Kidney tubule cell (primary cell): ENCODE results near the gene UBR2.
"Not testable (repeated sequence)": the region's sequence is repeated elsewhere in the genome, so short reads cannot be mapped to it uniquely, and the experiment has no call there.

Source experiments
- DNase-seq: peaks from one replicate; pipeline ENCODE4 v3.0.0-alpha.2; 2018; ENCODE audit warnings: low spot score

Gene UBR2

DNA sequence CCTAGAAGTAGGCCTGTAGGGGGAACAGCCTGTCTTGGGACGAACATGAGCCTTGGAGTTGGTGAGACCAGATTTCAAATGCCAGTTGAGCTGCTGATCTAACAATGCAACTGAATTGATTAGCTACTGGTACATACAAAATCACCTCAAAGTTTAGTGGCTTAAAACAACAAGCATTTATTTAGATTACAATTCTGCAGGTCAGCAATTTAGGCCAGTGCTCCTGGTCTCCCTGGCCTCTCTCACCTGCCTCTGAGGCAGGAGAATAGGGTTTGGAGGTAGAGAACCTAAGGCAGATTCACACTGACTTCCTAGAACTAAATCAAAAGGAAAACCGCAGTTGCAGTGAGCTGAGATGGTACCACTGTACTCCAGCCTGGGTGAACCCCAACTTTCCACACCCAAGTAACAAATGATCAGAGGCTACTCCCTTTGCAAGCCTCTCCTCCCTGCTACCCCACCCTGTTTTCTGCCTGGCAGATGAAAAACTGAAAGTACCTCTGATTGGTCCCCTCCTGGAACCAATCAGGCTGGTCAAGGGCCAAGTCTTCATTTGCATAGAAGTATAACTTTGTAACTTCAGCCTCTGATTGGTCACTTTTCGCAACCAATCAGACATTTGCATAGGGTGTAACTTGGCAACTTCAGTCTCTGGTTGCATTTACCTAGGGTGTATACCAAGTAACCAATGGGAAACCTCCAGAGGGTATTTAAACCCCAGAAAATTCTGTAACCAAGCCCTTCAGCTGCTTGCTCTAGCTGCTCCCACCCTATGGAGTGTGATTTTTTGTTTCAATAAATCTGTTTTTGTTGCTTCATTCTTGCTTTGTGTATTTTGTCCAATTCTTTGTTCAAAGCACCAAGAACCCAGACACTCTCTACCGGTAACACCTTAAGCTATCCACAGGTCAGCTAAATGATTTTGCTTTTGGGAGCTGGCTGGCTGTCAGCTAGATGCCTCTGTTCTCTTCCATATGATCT lies 8.1 kb upstream of the UBR2 start:
- DNase-seq = no peak

DNA sequence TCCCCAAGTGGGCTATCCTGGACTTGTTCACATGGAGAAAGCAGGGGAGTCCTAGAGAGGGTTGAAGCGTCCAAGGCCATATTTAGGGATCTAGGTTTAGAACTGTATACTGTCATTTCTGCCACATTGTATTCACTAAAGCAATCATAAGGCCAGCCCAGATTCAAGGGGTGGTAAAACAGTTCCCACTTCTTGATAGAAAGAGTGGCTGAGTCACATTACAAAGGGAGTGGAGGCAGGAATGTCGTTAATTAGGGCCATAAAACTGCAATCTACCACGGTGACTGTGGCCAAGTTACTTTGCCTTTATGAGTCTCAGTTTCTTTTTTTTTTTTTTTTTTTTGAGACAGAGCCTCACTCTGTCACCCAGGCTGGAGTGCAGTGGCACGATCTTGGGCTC lies 7.4 kb upstream of the UBR2 start:
- no peak for DNase-seq

DNA sequence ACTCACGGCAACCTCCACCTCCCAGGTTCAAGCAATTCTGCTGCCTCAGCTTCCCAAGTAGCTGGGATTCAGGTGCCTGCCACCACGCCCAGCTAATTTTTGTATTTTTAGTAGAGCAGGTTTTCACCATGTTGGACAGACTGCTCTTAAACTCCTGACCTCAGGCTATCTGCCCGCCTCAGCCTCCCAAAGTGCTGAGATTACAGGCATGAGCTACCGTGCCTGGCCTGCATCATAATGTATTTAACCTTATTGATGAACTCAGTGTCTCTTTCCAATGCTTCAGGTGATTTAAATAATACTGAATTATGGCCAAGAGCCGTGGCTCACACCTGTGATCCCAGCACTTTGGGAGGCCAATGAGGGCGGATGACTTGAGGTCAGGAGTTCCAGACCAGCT lies 4.6 kb upstream of the UBR2 start:
- not testable (repeated sequence) for DNase-seq

DNA sequence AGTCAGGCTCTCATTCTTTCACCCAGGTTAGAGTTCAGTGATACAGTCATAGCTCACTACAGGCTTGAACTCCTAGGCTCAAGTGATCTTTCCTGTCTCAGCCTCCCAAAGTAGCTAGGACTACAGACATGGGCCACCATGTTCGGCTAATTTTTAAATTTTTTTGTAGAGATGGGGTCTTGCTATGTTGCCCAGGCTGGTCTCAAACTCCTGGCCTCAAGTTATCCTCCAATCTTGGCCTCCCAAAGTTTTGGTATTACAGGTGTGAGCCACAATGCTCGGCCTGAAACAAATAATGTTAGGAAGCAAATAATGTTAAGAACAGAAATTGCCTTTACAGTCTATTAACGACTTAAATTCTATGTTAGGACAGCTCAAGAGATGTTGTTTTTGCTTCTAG lies 1.8 kb upstream of the UBR2 start:
- DNase-seq = no peak

DNA sequence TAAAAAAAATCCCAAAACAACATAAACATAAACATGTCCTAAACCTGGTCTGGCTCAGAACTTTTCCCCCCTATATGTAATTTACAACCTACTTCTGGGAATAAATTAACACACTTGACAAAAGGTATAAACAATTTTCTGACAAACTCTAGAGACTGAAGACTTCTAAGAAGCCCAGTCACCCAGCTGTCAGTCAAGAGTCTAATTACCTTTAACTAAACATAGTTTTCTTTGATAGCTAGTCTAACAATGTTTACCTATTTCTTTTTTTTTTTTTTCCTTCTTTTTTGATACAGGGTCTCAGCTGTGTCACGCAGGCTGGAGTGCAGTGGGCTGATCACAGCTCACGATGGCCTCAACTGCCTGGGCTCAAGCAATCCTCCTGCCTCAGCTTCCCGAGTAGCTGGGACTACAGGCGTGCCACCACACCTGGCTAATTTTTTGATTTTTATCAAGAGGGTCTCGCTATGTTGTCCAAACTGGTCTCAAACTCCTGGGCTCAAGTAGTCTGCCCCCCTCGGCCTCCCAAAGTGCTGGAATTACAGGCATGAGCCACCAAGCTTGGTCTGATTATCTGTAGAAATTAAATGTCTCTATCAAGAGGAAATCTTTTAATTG lies 932 bp upstream of the UBR2 start:
- DNase-seq = no peak

DNA sequence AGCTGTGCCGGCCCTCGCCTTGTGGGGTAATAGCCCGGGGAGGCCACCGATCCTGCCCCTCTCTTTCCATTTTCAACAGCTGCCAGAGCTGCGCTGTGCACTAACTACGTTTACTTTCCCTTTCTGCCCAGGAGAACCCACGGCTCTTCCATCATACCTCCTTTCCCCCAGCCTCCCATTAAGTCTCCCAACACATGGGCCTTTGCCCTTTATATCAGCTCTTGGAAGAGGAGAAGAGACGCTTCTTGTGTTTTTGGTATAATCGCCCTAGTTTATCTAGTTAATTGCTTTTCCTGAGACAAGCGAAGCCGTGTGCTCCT lies 637 bp downstream of the UBR2 start:
- no peak for DNase-seq

DNA sequence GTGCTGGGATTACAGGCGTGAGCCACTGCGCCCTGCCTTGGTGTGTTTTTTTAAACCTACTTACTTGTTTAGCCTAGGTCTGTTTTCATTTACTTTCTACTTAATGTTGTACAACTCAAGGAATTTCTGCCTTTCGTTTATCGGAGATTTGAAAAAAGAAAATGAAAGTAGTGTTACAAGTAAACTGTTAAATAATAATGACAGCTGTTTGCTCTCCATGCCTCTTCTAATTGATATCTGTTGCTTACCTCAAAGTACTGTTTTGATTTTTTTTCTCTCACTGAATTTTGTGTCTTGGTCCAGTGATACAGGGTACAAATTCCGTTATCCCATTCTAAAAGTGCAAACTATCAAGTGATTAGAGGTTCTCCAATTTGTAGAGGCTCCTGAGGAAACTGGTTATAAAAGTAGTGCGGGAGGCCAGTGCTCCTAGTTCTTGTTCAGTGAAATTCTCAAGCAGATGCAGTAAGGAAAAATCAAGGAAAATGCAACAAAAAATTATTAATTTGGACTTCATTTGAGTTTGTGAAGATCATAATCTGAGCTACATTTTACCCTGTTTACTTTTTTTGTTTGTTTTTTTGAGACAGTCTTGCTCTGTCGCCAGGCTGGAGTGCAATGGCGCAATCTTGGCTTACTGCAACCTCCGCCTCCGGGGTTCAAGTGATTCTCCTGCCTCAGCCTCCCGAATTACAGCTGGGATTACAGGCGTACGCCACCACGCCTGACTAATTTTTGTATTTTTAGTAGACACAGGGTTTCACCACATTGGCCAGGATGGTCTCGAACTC lies 2.2 kb downstream of the UBR2 start:
- DNase-seq = no peak

DNA sequence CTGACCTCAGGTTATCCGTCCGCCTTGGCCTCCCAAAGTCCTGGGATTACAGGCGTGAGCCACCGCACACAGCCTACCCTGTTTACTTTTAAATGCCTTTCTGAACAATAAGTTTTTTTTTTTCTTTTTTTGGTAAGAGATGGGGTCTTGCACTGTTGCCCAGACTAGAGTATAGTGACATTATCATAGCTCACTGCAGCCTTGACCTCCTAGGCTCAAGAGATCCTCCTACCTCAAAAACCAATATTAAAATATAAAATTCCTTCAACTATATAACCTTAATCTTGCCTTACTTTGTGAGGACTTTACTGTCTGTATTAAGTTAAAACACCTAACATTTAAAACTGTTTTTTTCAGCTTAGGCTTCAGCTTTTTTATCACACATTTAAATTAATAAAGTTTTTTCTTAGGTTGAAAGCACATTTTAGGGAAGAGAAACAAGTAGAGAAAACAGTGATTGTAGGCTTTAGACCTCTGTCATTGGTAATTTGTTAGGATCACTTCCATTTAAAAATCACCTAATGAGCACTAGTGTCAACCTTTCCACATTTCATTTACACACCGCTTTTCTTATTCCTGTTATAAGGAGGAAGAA lies 2.9 kb downstream of the UBR2 start:
- DNase-seq = no peak

DNA sequence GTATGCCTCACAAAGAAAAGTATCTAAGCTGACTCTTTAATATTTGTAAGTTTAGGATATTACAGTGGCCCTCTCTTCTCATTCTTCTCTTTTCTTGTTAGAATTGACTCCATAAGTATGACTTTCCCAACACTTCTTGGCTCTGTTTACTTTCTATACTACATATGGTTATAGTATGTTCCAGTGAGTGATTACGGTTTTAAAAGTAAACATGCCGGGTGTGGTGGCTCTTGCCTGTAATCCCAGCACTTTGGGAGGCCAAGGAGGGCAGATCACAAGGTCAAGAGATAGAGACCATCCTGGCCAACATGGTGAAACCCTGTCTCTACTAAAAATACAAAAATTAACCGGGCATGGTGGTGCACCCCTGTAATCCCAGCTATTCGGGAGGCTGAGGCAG lies 3.4 kb downstream of the UBR2 start:
- DNase-seq = not testable (repeated sequence)

DNA sequence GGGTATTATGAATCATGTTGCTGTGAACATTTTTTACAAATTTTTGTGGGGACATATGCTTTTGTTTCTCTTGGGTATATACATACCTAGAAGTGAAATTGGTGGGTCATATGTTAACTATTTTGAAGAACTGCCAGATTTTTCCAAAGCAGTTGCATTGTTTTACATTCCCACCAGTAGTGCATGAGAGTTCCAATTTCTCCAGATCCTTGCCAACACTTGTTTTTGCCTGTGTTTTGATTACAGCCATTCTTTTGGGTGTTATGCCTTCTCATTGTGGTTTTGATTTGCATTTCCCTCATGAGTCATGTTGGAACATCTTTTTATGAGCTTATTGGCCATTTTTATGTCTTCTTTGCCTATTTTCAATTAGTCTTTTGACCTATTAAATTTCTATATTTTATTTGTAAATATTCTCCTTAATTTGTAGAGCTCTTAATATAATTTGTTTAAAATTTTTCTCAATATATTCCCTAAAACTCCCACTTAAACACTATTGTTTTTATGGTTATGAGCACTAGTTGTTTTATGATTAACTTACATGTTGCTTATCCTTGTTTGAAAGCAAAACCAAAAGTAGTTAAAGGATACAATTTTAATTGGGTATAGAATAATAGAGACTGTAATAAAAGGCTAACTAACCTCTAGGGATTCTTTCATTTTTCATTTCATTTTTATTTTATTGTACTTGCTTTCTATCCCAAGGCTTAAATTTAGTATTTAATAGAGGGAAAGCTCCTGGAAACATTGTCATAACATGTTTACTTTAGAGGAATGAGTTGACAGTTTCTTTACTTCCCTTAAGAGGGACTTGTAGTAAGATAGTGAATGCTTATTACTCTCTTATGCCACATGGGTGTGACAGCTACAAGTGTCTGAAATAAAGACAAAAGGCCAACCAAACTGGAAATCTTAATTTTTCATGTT lies 5.5 kb downstream of the UBR2 start:
- DNase-seq = peak; percentile 81

DNA sequence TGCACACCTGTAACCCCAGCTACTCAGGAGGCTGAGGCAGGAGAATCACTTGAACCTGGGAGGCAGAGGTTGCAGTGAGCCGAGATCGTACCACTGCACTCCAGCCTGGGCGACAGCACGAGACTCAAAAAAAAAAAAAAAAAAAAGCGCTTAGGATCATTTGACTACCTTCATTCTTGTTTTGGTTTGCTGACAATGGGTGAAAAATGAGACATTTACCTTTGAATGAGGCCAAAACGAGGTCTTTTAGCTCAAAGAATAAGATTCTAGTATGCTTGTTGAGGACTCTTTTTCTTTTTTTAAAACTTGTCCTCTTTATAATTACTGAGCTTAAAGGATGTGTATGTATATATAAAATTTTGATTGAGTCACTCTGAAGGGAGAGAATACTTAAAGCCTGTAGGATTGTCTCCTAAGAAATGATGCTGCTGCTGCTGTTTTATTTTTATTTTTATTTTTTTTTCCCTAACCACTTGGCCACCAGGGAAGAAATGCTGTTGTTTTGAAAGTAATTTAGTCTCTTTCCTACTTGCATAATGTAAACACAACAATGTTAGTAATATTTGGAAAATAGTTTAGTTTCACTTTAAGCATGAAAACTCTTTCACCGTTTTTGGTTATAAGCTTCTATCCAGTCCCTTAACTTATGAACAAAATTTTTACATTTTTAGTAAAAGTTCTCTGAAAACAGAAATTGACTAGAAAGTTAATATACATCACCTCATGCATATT lies 7.9 kb downstream of the UBR2 start:
- no peak for DNase-seq

DNA sequence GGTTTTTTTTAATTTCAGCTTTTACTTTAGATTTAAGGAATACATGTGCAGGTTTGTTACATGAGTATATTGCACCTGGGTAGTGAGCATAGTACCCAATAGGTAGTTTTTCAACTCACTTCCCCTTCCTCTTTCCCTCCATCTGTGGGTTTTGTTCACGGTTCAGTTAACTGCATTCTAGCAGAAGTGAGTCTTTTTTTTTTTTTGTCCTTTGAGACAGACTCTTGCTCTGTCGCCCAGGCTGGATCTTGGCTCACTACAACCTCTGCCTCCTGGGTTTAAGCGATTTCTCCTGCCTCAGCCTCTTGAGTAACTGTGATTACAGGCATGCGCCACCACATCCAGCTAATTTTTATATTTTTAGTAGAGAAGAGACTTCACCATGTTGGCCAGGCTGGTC lies 8.7 kb downstream of the UBR2 start:
- DNase-seq = peak; percentile 70

DNA sequence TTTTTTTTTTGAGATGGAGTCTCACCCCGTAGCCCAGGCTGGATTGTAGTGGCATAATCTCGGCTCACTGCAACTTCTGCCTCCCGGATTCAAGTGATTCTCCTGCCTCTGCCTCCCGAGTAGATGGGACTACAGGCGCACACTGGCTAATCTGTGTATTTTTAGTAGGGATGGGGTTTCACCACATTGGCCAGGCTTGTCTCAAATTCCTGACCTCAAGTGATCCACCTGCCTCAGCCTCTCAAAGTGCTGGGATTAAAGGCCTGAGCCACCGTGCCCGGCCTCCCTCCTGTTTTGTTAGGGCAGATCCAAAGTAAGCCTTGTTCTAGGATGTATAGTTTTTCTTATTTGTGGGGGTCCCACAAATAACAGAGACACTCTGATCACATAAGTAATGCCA lies 12.7 kb downstream of the UBR2 start:
- DNase-seq = not testable (repeated sequence)

DNA sequence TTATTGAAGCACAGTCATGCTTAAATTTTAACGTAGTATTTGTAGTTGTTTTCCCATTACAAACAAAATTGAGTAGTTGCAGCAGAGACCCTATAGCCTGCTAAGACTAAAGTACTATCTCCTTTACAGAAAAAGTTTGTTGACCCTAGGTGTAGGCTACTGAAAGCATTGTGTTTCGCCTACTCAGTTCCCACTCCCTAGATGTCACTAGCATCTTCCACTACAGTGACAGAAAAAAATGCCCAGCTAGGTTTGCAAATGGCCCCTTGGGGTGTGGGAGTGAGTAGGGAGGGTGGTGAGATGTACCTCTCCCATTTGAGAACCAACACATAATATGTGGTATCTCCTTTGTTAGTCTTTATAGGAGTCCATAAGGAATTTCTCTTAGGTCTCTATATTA lies 34.5 kb downstream of the UBR2 start:
- DNase-seq = no peak

DNA sequence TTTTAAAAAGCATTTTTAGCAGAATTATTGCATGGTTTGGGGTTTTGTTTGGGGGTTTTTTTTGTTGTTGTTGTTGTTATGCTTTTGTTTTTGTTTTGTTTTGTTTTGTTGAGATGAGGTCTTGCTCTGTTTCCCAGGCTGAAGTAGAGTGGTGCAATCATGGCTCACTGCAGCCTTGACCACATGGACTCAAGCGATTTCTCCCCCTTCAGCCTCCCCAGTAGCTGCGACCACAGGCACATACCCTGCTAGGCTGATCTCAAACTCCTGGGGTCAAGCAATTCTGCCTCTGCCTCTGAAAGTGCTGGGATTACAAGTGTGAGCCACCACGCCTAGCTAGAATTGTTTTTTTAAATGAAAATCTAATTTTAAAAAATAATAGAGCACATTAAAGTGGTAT lies 35.7 kb downstream of the UBR2 start:
- no peak for DNase-seq

DNA sequence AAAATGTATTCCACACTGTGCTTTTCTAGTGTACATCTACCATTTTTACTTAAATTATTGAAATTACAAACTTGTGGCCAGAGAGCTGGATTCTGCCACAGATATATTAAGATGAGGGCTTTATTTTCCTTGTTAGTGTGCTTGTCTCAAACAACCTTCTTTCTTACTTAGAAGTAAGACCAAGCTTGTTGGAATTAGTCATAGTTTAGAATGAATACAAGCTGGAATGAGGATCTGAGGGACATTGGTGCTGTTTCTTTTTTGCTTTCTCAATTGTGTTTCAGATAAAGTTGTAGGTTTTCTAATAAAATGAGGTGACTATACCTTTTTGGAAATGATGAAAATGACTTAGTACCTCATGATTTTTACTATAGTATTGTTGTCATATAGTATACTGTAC lies 40.3 kb downstream of the UBR2 start:
- no peak for DNase-seq

DNA sequence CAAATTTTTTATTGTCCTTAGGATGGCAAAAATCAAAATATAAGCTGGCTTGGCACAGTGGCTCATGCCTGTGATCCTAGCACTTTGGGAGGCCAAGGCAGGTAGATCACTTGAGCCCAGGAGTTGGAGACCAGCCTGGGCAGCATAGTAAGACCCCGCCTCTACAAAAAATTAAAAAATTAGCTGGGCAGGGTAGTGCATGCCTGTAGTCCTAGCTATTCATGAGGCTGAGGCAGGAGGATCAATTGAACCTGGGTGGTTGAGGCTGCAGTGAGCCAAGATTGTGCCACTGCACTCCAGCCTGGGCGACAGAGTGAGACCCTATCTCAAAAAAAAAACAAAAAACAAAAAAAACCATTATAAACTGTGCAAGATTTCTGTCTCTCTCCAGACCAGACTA lies 40.9 kb downstream of the UBR2 start:
- not testable (repeated sequence) for DNase-seq

DNA sequence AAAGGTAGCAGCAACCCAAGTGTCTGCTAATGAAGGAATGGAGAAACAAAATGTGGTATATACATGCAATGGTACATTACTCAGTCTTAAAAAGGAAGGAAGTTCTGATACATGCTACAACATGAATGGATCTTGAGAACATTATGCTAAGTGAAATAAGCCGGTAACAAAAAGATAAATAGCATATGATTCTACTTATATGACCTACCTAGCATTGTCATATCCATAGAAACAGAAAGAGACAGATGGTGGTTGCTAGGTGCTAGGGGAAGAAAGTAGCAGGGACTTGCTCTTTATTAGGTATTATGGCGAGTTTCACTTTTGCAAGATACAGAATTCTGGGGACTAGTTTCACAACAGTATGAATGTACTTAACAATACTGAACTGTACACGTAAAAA lies 46.6 kb downstream of the UBR2 start:
- DNase-seq = no peak

DNA sequence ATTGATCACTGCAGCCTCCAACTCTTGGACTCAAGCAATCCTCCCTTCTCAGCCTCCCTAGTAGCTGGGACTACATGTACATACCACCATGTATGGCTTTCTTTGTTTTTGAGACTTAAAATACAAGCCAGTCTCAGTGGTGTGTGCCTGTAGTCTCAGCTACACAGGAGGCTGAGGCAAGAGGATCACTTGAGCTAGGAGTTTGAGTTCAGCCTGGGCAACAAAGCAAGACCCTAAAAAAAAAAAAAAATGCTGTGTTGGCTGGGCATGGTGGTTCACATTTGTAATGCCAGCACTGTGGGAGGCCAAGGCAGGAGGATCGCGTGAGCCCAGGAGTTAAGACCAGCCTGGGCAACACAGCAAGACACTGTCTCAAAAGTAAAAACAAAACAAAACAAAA lies 51.7 kb downstream of the UBR2 start:
- no peak for DNase-seq

DNA sequence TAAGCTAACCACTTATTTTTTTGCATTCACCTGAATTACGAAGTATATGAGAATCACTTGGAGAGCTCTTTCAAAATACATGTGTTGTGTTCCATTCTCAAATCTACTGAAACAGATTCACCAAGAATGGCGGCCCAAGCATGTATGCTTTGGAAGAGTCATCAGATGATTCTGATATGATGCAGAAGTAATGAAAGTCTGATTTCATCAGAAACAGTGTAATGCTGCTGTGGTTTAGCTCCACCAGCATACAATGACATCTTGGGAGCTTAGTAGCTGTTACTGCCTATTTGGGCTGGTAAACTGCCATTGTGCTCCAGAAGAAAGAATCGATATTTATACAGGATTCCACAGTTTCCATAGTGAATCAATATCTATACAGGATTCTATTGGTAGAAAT lies 52.9 kb downstream of the UBR2 start:
- no peak for DNase-seq

DNA sequence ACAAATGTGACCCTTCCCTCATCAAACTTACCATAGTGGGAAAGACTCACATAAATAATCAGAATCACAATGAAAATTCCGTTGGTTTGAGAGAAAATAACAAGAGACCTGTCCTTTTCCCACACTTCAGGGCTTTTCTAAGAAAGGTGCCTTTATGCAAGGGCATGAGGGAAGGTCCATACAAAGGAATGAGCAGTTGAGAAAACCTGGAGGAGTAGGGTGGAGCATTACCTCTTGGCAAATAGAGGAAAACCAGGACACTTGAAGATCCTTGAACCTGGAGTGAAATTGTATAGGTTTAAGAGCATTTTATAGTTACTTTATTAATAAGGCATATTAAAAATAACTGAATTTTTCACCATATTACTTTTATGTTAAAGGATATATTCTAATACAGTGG lies 54.3 kb downstream of the UBR2 start:
- no peak for DNase-seq
